ENCODE results near the gene STOML2.

DNA sequence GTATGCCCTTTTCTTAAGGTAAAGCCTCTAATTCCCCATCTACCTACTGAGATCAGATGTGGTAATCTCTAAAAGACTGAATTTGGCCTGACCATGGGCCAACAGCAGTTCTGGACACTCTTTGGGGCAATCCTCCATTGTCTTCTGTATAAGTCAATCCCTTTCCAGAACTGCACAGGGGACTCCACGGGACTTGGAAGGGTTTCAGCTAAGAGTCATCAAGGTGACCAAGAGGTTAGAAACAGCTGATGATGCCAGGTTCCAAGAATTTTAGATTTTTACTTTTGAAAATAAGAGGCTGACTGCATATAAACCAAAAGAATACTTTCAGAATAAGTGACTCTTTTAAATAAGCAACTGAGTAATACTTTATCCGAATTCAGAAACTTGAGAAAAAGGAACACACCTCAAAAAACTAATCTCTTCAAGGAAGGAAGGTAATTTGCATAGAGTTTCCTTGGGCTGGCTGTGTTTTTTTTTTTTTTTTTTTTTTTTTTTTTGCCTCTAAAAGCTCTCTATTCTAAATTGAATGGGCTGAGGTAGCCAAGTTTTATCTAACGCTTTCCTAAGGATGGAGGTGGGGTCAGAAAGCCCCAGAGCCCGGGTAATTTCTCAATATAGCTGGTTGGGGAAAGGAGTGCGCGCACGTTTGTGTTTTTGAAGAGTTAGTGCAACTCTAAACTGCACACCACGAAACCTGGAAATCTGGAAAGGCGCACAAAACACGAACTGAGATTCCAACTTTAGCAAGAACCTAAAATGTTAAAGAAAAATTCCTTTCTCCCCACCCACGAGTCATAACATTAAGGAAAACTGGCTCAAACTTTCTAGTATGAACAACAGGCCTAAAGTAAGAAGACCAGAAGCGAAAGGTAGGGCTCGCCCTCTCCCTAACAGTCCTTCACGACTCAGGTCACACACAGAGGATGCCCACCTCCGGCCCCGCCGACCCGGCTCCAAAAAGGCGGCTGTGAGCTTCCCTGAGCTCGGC lies 31.8 kb downstream of the STOML2 start:
- TF ChIP-seq, protein P1, sequence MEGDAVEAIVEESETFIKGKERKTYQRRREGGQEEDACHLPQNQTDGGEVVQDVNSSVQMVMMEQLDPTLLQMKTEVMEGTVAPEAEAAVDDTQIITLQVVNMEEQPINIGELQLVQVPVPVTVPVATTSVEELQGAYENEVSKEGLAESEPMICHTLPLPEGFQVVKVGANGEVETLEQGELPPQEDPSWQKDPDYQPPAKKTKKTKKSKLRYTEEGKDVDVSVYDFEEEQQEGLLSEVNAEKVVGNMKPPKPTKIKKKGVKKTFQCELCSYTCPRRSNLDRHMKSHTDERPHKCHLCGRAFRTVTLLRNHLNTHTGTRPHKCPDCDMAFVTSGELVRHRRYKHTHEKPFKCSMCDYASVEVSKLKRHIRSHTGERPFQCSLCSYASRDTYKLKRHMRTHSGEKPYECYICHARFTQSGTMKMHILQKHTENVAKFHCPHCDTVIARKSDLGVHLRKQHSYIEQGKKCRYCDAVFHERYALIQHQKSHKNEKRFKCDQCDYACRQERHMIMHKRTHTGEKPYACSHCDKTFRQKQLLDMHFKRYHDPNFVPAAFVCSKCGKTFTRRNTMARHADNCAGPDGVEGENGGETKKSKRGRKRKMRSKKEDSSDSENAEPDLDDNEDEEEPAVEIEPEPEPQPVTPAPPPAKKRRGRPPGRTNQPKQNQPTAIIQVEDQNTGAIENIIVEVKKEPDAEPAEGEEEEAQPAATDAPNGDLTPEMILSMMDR (IDR thresholded peaks at IDR 0.05) = no peak
- TF ChIP-seq POLR2A (IDR thresholded peaks at IDR 0.05) = no peak
